GM21528 (cell line): Measurements from ENCODE around the gene FAM83B.
"Not testable (repeated sequence)": the region's sequence is repeated elsewhere in the genome, so short reads cannot be mapped to it uniquely, and the experiment has no call there.

ENCODE experiments used
- ATAC-seq: cut with Tn5 transposase; IDR thresholded peaks from one replicate; pipeline ENCODE4 v1.9.1; 2021; ENCODE audit warnings: mild to moderate bottlenecking, moderate library complexity; ENCODE audit not compliant: unreplicated experiment, low FRiP score

FAM83B gene

DNA sequence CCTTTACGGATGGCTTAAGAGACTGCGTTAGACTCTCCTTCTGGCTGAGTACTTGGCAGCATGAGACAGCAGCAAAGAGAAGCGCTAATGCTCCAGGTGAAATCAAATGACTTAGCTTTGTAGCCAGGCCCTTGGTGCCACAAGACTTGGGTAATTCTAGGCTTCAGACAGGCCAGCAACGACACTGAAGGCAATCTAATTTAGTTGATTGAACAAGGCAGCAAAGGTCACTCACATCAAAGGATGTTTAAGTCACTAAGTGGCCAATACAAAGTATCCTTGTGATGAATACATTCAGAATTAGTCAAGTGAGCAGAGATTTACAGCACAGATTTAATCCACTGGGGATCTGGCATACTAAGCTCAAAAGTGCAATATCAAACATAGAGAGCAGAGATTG lies 113.2 kb downstream of the FAM83B start:
- ATAC-seq: no peak

DNA sequence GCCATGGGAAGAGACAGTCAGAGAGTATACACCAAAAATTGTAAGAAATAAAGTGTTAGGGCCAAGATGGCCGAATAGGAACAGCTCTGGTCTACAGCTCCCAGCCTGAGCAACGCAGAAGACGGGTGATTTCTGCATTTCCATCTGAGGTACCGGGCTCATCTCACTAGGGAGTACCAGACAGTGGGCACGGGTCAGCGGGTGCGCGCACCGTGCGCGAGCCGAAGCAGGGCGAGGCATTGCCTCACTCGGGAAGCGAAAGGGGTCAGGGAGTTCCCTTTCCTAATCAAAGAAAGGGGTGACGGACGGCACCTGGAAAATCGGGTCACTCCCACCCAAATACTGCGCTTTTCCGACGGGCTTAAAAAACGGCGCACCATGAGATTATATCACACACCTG lies 114.8 kb downstream of the FAM83B start:
- not testable (repeated sequence) for ATAC-seq

DNA sequence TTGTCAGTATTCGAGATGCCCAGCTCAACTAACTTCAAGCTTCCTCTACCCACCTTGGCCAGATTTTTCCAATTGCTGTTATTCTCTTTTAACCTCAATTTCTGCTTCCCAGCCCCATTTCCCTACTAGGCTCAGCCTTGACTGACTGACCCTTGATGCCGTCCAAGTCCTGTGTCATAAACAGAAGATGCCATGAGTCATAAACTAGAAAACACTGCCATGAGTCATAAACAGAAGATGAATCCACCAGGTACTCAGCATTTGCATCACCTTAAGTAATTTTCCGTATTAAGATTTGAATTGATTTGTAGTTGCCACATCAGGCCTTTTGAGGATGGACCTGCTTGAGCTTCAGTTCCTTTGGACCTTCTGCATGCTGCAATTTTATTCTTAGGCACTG lies 123.8 kb downstream of the FAM83B start:
- no peak for ATAC-seq

DNA sequence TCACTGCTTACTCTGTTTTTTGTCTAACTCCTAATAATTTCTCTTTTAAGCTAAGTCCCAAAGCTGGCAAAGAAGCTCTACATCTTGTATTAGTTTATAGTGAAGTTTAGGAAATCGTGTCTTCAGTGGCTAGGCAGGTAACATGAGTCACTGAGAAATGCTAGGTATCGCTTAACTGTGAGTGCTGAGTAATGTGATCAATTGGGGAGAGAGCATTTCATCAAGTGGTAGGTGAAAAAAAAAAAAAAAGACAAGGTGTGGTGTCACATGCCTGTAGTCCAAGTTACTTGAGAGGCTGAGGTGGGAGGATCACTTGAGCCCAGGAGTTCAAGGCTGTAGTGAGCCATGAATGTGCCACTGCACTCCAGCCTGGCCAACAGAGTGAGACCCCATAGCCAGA lies 125.3 kb downstream of the FAM83B start:
- no peak for ATAC-seq

DNA sequence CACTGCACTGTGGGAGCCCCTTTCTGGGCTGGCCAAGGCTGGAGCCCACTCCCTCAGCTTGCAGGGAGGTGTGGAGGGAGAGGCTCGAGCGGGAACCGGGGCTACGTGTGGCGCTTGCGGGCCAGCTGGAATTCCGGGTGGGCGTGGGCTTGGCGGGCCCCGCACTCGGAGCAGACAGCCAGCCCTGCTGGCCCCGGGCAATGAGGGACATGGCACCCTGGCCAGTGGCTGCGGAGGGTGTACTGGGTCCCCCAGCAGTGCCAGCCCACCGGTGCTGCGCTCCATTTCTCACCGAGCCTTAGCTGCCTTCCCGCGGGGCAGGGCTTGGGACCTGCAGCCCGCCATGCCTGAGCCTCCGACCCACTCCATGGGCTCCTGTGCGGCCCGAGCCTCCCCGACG lies 132.6 kb downstream of the FAM83B start:
- ATAC-seq: not testable (repeated sequence)

DNA sequence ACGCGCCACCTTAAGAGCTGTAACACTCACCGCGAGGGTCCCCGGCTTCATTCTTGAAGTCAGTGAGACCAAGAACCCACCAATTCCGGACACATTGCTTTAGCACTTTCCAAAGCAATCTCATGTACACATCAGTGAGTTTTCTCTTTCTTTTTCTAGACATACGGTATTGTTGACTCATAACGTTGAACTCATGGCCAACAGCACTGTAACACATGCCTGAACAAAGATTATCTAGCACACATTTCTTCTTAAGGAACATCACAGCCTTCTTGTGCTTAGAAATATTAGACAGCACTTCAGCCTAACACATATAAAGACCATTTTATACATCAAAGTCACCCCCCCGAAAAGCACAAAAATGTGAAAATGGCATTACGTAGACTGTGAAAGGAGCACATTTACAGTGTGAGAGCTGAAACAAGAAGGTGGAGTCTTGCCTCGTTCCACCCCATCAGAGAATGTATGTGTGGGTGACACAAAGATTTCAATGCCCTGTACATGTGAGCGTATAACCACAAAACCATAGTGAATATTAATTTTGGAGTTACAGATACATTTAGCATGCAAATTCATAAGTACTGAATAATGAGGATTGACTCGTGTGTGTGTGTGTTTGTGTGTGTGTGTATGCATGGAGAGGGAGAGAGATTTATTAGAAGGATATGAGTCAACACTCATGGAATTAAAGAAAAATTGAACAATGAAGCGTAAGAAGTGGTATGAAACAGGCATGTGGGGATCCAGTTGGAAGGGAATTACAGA lies 134.1 kb downstream of the FAM83B start:
- no peak for ATAC-seq

DNA sequence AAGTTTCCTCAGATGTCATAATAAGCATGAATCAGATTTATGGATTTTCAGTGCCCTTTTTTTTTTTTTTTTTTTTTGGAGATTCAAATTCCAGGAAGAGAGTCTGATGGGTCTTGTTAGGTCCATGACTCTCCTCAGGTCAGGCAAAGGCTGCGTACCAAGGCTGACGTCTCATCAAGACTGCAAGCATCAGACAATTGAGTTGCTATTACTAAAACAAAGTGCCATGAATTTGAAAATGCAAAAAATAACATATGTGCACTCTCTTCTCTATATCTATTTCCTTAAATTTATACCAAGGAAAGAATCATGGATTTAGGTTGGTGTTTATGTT lies 134.7 kb downstream of the FAM83B start:
- ATAC-seq: no peak

DNA sequence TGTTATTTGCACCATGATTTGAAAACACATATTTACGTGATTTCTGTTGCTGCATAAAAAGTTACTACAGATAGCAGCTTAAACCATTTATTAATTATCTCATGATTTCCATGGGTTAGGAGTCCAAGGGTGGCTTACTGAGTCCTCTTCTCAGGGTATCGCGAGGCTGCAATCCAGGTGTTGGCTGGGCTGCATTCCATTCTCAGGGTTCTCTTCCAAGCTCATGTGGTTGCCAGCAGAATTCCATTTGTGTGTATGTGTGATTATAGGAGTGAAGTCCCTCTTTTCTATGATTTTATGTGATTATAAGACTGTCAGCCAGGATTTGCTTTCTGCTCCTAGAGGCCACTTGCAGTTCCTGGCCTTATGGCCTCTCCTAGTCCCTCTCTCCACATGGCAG lies 135.1 kb downstream of the FAM83B start:
- no peak for ATAC-seq

DNA sequence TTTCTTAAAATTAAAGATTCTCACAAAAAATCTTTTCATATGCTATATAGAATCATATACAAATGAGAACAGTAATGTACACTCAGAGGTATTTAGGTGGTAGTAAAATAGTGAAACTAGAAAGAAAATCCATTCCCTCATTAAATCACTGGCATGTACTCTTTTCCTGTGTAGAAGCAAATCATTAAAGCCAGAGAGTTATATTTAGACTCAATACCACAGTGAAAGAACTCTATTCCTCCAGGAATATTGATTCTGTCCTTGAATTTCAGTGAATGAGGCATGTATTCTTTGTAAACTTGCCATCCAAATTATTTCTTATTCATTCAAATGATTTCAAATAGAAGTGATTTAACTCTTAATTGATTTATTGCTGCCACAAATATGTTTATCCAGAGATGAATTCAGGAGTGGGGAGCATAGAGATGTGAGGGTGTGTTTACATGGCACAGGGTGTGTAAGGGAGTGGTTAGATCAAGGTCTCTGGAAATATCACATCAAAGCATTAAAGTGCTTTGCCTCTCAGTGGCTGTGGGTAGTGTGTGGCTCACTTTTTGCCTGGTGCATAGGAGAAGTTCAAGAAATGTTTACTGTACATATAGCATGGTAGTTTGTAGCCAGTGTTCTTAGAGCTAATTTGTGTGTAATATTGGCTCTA lies 141.2 kb downstream of the FAM83B start:
- no peak for ATAC-seq

DNA sequence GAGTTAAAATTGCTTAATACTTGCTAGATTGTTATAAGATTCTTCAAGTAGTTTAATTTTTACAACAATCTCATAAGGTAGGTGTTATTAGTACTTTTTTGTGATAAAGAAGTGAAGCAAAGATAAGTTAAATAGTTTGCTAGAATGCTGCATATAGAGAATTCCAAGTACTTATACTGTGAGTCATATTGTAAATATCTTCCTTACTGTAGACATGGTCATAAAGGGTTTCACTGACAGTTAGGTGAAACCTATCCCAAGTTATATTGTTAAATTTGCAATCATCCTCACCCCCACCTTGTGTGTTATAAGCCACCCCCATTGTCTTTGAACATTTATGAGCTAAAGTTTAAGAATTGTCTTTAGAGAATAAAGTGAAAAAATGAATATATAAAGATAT lies 142.0 kb downstream of the FAM83B start:
- ATAC-seq: no peak

DNA sequence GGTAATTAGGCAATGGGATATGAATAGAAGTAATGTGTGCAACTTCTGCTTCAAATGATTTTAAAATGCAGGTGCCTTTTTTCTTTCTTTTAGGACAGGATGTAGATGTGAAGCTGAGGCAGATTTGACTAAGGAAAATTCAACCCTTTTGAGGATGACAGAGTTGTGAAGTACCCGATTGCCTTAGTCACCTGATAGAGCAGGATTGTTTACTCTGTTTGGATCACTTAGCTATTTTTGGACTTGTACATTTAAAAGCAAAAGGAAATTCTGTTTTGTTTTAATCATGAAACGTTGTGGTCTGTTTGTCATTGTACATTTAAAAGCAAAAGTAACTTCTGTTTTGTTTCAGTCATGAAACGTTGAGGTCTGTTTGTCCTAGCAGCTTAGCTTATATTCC lies 143.4 kb downstream of the FAM83B start:
- no peak for ATAC-seq
